H7 (cell line): ENCODE results near the gene PRKCZ. TPM values are rescaled to one million over a fixed set of nuclear protein-coding genes. Genes with fewer than 3 reads are reported as not detected.

Experiments
- DNase-seq: peaks from one replicate; pipeline ENCODE4 v3.0.0; 2012
- H3K27me3 ChIP-seq: 2 replicates; pipeline ENCODE4 v1.6.0; 2011; ENCODE audit warnings: mild to moderate bottlenecking, low read length; ENCODE audit not compliant: control insufficient read depth, insufficient read depth
- H3K36me3 ChIP-seq: replicated peaks from 2 replicates; pipeline ENCODE4 v1.5.1; 2011; ENCODE audit warnings: low read length; ENCODE audit not compliant: control insufficient read depth, insufficient read depth
- H3K4me3 ChIP-seq: 2 replicates; pipeline ENCODE4 v1.5.1; 2011; ENCODE audit warnings: low read depth, mild to moderate bottlenecking, control low read depth, low read length, moderate library complexity; ENCODE audit not compliant: insufficient read depth
- total RNA-seq: library from RNA; depleted of rRNA; stranded (reverse); fragments of >200 nt; shearing (Covaris generic); gene quantifications from 2 replicates; pipeline ENCODE4 v1.2.3, GENCODE V29; 2014

The PRKCZ gene
- total RNA-seq, 1 experiment from 2014 or later = 38.5 TPM

DNA sequence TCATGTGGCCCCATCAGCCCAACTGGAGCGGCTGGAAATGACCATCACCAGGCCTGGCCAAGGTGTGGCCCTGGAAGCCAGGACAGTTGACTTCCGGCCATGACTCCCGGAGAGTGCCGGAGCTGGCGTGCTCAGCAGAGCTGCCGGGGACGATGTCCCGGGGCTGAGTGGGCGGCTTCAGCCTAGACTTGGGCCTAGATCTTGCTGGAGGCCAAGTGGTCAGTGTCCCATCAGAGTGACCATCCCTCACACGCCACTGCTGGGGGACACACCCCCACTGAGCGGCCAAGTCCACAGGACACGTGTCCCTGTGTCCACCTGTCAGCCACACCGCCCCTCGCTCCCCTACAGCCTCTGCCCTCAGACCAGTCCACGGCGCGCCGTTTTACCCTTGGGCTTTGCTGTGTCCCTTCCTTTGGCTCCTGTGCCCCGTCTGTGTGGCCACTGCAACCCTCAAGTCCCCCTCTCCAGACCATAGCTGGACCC lies 140.3 kb downstream of the PRKCZ start:
- H3K4me3 ChIP-seq = no peak overlapping the region
- H3K36me3 ChIP-seq = peaks cover 3% of the 10 kb centered on the region
- no peak for DNase-seq
- no peaks in the 10 kb centered on the region for H3K27me3 ChIP-seq

DNA sequence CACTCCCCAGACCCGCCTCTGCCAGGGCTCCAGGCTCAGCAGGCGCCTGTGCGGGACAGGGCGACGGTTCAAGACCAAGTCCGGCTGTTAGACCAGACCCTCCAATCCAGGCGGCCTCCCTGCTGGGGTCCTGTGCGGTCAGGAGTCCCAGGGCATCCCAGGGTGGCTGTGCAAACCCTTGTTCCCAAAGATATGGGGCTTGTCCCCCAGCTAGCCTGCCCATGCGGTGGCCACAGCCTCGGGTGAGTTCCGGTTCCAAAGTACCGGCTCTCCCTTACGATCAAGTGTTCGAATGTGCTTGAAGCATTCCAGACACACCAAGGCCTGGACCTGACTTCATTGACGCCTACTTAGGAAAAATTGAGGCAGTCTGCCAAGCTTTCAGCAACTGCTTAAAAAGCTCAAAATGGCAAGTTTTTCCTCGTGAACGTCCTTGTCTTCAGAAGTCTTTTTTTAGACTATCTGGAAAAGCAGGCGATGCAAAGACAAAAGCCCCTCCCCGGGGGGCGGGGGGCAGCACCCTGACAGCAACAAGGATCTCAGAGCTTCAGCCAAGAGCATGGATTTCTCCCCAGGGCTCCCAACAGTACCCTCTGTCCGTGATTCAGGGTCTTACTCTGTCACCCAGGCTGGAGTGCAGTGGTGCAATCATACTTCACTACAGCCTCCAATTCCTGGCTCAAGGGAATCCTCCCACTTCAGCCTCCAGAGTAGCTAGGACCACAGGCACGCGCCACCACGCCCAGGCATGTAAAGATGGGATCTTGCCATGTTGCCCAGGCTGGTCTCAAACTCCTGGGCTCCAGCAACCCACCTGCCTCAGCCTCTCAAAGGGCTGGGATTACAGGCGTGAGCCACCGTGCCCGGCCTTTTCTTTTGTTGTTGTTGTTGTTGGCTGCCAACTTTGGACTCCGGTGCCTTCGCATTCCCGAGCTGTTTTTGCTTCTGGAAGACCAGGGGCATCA lies 142.1 kb downstream of the PRKCZ start:
- Histone ChIP-seq H3K27me3 (no peaks in the 10 kb centered on the region), H3K36me3 (peaks cover 3% of the 10 kb centered on the region), H3K4me3 (no peak overlapping the region)
- DNase-seq = no peak

DNA sequence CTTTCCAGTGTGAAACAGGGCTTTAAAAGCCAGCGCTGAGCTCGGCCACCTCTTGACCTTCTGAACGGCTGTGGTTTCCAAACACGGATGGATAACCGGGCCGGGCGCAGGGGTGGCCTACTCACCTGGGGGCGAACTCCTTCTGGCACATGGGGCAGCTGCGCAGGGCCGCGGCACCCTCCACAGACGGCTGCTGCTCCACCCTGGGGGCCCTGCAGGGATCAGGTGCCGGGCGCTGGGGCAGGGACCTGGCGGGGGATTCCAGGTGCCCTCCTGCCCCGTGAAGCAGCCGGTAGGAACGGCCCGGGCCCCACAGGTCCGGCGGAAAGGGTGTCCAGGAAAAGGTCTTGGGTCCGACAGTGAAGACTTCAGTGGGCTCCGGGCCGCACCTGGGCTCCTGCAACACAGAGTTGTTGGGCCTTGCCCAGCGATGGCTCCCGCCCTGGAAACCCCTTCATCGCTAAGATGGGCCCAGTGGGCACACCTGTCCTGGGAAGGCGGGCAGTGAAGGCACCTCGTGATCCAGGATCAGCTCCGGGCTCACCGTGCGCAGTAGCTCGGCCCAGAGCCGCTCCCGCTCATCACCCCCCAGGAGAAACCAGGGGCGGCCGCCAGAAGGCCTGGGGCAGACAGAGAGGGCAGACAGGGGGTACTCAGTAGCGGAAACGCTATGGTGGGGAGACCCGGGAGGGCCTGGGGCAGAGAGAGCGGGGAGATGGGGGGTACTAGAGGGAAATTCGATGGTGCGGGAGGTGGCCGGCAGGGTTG lies 143.5 kb downstream of the PRKCZ start:
- Histone ChIP-seq H3K36me3 (peaks cover 3% of the 10 kb centered on the region), H3K4me3 (peak overlapping the region; percentile 47), H3K27me3 (no peaks in the 10 kb centered on the region)
- DNase-seq = peak; percentile 80

DNA sequence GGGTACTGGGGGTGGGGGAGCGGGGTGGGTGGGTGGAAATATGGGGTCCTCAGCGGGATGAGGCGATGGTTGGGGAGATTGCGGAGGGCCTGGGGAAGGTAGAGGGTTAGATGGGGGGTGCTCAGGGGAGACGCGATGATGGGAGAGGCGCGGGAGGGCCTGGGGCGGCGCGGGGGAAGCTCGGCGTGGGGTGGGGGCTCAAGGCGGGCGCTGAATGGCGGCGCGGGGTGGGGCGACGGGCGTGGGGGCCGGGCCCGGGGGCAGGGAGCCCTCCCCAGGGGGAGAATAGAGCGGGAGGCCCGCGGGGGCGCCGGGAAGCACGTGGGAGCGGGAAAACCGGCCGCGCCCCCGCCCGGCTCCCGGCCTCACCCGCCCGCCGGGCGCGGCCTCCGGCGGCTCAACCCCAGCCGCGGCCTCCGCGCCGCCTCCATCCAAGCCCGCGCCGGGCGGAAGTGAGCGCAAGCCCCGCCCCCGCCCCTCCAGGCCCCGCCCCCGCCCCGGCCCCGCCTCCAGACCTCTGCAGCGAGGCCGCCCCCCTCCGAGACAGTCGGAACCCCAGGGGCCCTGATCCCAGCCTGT lies 144.2 kb downstream of the PRKCZ start, which contains the start of gene FAAP20:
Gene FAAP20, minus strand, starts transcription at position 454 of the 579 bp plus-strand sequence. Its CDS starts 23 bp downstream, at position 431.
- Histone ChIP-seq H3K36me3 (peaks cover 3% of the 10 kb centered on the region), H3K27me3 (no peaks in the 10 kb centered on the region), H3K4me3 (peak within 1 kb of the TSS; percentile 63)
- DNase-seq = peak; percentile 97

DNA sequence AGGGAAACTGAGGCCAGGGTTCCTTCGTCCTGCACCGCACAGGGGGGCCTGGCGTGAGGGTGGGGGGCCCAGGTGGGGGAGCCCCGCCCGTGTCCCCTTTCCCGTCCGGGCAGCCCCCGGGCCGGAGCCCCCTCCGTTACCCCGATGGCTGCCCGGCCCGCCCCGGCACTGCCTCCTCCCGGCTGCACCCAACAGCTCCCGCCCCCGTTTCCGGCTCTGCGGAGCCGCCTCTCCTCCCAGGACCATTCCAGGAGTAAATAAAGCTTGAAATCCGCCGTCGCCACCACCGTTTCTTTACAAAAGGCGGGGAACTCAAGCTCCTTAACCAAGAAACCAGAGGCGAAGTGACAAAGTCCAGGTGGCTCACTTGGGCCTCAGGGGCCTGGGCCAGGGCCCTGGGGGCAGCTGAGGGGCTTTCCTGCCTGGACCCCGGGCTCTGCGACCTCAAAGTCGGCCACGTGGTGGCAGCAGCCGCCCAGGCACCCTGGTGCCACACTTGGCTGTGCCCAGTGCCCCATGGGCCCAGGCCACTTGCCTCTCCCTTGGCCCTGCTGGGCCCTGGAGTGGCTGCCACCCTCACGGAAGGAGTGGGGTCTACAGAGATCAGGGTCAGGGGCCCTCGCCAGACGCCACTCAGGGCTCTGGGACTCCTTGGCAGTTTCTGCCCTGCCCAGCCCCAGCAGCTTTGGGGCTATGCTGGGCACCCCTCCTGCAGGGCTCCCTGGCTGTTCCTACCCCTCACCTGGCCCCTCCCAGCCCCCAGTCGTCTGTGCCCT lies 144.9 kb downstream of the PRKCZ start:
- Histone ChIP-seq H3K27me3 (no peaks in the 10 kb centered on the region), H3K36me3 (peaks cover 3% of the 10 kb centered on the region), H3K4me3 (peak overlapping the region; percentile 63)
- DNase-seq = peak; percentile 99

DNA sequence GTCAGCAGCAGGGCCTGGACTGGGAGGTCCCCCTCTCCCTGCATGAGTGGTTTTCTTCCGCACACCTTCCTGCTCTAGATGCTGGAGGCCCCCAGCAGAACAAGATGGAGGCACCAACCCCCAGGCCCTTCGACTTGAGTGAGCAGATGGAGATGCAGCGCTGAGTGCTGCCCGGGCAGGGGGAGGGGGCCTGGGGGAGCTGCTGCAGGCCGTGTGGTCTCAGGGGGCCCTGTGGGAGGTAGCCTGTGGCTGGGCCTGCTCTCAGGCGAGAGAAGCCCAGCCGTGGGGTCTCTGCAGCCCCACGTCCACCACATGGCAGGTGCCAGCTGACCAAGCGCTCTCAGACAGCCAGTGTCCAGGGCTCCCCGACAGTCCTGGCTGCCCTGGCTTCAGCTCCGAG lies 145.6 kb downstream of the PRKCZ start:
- Histone ChIP-seq H3K4me3 (no peak overlapping the region), H3K27me3 (no peaks in the 10 kb centered on the region), H3K36me3 (peaks cover 3% of the 10 kb centered on the region)
- no peak for DNase-seq

DNA sequence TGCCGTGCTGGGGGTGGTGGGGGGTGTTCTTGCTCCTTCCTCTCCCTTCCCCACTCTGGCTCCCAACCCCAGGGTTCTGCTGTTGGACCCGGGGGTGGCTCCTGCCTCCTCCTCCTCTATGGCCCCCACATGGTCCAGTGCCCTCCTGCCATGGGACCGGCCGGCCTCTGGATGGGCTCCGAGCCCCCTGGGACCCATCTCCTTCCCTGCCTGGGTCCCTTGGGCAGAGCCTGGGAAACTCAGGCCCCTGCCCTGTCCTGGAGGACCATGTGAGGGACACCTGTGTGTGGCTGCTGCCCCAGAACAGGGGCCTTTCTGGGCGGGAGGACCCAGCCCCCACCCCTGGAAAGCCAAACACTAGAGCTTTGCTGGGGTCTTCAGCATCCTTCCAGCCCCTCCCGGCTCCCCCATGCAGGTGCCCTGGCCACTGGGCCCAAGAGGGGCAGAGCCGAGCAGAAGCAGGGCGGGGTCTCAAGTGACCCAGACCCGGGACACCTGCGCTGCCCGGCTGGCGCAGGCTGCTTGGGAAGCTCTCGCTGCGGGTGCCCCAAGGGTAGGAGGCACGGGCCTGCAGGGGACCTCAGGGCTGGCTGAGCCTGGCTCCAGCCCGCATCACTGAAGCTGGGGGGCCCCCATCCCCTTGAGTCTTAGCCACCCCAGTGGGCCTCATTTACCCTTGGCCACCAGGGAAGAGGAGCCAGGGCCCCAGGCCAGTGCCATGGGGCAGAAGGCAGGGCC lies 146.9 kb downstream of the PRKCZ start:
- H3K4me3 ChIP-seq = no peak overlapping the region
- H3K36me3 ChIP-seq = peaks cover 3% of the 10 kb centered on the region
- DNase-seq = no peak
- H3K27me3 ChIP-seq = no peaks in the 10 kb centered on the region

DNA sequence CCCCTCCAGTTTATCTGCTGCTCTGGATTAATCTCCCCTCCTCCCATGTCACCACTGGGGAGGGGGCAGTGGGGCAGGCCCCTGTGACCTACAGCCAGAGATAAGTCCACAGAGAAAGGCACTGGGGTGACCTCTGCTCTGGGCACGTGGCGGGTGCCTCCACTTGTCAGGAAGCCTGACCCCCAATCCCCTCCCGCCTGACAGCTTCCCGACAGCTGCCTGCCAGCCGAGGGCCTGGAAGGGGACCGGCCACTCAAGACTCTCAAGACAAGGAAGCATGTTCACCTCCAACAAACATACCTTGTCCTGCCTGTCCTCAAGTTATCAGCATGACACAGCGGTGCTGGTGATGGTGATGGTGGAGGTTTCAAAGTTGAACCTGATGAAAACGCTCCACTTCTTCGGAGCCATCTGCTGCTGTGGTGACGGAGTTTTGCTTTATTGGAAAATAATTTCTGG lies 147.5 kb downstream of the PRKCZ start:
- DNase-seq = no peak
- H3K27me3 ChIP-seq = no peaks in the 10 kb centered on the region
- no peak overlapping the region for H3K4me3 ChIP-seq
- no peaks in the 10 kb centered on the region for H3K36me3 ChIP-seq

DNA sequence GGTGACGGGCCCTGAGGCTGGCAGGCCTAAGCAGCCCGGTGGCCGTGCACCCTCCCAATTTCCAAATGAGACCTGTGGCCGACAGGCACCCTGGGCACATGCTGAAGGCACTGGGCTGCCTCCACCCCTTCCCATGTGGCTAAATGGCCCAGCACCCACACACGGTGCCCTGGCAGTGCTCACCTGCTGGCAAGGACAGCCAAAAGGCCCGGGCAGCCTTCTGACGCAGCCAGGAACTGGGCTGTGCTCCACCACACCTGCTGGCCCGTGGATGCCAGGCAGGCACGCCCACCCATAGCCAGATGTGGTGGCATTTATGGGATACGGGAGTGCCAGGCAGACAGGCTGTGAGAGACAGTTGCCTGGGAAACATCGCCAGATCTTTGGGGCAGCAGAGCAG lies 148.4 kb downstream of the PRKCZ start:
- H3K4me3 ChIP-seq = no peak overlapping the region
- H3K36me3 ChIP-seq = no peaks in the 10 kb centered on the region
- DNase-seq = no peak
- no peaks in the 10 kb centered on the region; the same call in 1 of the 2 replicates for H3K27me3 ChIP-seq

DNA sequence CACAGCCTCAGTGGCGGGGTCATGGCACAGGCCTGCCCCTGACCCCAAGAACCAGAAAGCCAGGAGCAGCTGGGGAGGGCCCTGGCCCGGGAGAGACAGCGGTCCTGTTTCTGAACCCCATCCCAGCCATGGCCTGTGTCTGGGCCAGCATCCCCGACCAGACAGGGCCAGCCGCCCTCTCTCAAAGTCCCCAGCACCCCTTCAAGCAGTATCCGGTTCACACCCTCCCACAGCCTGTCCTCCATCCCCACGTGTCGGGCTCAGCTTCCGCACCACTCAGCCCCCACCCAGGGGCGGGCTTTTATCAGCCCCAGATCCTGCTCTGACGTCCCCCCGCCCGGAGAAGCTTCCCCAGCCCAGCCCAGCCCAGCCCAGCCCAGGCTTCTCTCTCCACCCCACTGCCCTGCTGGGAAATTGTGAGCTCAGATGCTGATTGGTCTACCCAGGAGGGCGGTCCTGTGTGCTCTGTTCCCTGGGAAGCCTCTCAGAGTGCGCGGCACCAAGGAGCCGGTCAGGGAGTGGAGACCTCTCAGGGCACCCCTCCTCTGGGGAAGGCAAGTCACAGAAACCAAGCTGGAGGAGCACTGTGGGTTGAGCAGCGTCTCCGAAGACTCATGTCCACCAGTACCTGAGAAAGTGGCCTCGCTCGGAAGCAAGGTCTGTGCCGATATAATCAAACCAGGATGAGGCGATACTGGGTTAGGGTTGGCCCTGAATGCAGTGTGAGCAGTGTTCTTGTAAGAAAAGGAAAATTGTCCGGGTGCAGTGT lies 149.0 kb downstream of the PRKCZ start:
- no peaks in the 10 kb centered on the region; the same call in 1 of the 2 replicates for H3K27me3 ChIP-seq
- H3K4me3 ChIP-seq = peak overlapping the region; percentile 46
- H3K36me3 ChIP-seq = no peaks in the 10 kb centered on the region
- DNase-seq = peak; percentile 95

DNA sequence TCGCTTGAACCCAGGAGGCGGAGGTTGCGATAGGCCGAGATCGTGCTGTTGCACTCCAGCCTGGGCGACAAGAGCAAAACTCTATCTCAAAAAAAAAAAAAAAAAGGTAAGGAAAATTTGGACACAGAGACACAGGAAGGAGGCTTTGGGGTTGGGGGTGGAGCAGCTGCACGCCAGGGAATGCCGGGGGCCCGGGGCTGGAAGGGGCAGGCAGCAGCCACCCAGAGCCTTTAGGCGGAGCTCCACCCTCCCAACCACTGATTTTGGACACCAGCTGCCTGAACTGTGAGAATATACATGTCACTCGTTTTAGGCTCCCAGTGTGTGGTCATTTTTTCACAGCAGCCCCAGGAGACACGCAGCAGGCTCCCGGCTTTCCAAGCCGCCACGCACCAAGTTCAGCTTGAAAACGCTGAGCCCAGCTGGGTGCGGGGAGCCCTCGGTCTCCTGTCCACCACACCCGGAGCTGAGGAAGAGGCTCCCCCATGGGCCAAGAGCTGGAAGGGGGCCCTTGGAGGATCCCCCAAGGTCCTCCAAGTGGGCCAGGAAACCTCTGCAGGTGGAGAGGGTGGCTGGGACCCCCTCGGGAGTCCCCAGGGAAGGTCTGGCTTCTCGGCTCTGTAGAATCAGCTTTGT lies 150.2 kb downstream of the PRKCZ start:
- H3K36me3 ChIP-seq = no peaks in the 10 kb centered on the region
- H3K27me3 ChIP-seq = peaks cover under 1% of the 10 kb centered on the region; the same call in 1 of the 2 replicates
- no peak overlapping the region for H3K4me3 ChIP-seq
- no peak for DNase-seq

DNA sequence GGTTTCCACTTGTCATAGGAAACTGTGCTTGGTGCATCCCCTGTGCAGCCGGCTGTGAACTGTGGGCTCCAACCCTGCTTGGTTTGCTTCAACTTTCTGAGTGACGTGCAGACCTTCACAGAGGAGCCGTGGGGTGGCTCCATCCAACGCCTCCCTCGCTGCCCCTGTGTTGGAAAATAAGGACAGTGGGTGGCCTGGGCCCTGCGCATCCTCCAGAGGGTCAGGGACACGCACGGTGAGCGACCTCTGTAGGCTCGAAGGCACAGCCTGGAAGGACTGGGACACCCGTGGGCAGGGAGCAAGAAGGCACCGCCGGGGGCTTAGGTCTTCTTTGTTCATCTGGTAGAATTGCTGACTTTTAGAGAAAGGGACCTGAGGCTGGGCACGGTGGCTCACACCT lies 150.9 kb downstream of the PRKCZ start:
- H3K4me3 ChIP-seq = no peak overlapping the region
- no peak for DNase-seq
- H3K27me3 ChIP-seq = peaks cover 7% of the 10 kb centered on the region; the same call in 1 of the 2 replicates
- H3K36me3 ChIP-seq = no peaks in the 10 kb centered on the region
